HG03066 (cell line): ENCODE results near the gene PARD6A.

Experiments used
- ATAC-seq: cut with Tn5 transposase; IDR thresholded peaks from one replicate; pipeline ENCODE4 v1.9.1; 2021; ENCODE audit warnings: low read depth; ENCODE audit not compliant: unreplicated experiment

PARD6A gene

DNA sequence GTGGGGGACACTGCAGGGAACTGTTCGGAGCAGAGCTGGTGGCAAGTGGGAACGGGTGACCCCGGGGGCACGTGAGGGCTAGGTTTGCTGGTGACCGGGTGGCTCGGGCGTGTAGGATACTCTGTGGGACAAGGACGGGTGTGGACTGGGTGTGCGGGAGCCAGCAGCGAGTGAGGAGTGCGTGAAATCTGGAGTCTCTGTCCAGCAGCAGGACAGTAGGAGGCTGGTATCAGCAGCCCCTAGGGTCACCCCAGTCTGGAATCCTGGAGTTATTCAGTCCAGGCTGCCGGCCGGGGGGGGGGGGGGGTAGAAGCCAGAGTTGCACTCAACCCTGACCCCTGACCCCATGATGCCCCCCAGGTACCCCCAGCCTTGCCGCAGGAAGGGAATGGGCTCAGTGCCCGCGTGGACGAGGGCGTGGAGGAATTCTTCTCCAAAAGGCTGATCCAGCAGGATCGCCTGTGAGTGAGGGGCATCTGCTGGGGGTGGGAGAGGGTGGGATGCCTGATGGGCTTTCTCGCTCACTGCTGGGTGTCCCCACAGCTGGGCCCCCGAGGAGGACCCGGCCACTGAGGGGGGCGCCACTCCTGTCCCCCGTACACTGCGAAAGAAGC, 6.9 kb upstream of the PARD6A start:
- no peak for ATAC-seq

DNA sequence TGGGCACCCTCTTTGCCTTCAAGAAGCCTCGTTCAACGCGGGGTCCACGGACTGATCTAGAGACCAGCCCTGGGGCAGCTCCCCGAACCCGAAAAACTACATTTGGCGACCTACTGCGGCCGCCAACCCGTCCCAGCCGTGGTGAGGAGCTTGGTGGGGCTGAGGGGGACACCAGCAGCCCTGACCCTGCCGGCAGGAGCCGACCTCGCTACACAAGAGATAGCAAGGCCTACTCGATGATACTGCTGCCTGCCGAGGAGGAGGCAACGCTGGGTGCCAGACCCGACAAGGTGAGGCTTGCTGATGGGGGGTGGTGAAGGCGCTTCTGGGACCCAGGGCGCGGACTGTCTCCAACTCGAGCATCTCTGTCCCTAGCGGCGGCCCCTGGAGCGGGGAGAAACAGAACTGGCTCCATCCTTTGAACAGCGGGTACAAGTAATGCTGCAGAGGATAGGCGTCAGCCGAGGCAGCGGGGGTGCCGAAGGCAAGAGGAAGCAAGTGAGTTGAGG, 6.3 kb upstream of the PARD6A start:
- ATAC-seq, result no peak

DNA sequence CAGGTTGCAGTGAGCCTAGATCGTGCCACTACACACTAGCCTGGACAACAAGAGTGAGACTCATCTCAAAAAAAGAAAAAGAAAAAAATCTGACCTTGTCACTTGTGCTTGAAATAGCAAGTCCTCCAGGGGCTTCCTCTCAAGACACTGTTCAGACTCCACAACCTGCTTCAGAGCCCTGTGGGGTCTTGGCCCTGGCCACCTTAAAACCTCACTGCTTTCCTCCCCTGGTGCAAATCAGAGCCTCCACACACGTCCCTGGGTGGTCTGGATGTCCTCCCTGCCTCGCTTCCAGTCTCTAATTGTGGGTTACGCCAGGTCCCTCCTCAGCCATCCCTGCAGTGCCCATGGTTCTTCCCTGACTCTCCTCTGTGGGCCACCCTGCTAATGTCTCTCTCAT, 5.4 kb upstream of the PARD6A start:
- ATAC-seq, result no peak

DNA sequence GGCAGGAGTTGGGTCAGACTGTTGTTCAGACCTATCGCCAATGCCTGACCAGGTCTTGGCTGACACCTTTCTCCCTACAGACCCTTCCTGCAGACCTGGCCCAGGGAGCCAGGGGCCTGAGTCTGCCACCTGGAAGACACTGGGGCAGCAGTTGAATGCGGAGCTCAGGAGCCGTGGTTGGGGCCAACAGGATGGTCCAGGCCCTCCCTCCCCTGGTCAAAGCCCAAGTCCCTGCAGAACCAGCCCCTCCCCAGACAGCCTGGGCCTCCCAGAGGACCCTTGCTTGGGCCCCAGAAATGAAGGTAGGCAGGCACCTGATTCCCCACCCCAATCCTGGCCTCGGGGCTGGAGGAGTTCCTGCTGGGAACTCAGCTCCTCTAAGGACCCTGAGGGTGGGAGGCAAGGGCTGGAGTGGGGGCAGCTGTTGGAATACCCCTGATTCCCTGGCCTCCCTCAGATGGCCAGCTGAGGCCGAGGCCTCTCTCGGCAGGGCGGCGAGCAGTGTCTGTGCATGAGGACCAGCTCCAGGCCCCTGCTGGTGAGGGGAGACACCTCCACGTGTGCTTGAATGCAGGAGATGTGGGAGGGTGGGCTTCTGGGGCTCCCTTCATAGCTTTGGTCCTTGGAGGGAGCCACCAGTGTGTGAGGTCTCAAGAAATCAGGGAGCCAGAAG, 4.3 kb upstream of the PARD6A start:
- ATAC-seq, result no peak

DNA sequence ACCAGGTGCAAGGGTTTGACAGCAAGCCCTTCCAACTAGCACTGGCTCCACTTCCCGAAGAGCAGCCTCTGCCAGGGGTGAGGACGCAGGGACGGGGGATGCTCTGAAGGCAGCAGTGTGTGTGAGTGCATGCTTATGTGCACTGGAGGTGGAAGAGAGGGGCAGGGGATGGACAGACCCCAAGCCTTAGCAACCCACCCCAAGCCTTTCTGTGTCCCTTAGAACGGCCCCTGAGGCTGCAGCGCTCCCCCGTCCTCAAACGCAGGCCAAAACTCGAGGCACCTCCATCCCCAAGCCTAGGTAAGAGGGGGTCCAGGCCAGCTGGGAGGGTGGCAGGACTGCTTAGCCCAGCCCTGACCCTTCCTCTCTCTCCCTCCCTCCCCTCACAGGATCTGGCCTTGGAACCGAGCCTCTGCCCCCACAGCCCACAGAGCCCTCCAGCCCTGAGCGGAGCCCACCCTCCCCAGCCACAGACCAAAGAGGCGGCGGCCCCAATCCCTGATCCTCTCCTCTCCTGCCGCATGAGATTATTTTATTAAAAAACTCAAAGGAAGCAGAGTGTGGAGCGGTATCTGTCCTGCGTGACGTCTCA, 3.6 kb upstream of the PARD6A start:
- ATAC-seq, result no peak

DNA sequence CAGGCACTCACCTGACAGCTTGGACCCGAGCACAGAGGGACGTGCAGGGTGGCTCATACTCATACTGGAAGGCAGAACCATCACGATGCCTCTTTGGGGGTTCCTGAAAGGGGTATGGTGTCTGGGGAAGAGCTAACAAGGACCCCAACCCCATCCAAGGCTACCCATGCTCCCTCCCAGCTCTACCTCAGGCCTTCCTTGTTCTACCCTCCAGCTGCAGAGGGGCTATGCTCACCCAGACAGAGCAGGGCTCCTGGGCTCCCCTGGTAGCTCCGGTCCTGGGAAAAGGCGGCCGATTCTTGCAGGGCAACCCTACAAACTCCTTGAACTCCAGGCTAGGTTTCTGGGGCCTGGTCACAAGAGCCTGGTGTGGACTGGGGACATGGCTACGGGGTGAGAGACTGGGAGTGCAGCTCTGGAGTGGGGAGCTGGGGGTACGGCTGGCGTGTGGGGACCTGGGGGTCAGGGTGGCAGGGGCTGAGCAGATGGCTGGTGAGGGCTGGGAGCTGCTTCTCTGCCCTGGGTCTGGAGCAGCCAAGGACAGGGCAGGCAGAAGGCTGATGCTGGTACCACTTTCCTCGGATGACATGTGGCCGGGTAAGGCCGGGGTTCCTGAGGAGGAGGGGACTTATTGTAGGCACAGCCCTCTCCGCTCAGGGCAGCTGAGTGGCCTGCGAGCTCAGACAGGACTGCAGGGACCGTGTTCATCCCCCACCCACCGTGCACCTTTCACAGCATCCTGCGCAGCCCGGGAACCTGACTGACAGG, 2.8 kb upstream of the PARD6A start:
- ATAC-seq, result no peak

DNA sequence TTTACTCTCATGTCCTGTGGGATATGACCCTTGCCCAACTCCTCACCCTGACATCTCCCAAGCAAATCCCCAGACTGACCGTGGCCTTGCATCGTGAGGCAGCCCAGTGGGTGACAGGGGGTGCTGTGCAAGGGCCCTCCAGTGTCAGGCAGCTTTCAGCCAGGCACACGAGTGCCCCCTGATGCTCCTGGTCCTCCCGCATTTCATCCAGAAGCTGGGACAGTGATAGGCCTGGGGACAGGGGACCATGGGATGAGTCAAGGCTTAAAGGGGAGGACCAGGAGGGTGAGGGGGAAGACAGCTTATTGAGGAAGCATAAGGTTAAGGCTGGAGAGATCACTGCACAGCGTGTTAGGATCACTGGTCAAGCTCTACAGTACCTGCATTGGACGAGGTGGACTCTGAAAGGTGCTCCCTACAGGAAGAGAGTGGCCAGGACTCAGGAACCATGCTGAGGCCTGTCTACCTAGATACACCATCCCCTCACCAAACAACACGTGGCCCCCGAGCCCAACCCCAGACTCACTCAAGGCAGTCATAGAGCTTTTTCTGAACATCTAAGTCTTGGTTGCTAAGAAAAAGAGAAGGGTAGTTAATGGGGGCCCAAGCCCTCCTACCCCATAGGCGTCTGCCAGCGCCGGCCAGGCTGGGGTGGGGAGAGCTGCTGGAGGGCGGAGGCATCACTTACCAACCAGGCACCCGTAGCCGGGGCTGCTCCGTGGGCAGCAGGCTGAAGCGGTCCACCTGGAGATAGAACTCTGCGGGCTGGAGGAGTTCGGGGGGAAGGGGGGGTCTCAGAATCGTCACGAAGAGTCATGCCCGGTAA, 1.7 kb upstream of the PARD6A start:
- no peak for ATAC-seq

DNA sequence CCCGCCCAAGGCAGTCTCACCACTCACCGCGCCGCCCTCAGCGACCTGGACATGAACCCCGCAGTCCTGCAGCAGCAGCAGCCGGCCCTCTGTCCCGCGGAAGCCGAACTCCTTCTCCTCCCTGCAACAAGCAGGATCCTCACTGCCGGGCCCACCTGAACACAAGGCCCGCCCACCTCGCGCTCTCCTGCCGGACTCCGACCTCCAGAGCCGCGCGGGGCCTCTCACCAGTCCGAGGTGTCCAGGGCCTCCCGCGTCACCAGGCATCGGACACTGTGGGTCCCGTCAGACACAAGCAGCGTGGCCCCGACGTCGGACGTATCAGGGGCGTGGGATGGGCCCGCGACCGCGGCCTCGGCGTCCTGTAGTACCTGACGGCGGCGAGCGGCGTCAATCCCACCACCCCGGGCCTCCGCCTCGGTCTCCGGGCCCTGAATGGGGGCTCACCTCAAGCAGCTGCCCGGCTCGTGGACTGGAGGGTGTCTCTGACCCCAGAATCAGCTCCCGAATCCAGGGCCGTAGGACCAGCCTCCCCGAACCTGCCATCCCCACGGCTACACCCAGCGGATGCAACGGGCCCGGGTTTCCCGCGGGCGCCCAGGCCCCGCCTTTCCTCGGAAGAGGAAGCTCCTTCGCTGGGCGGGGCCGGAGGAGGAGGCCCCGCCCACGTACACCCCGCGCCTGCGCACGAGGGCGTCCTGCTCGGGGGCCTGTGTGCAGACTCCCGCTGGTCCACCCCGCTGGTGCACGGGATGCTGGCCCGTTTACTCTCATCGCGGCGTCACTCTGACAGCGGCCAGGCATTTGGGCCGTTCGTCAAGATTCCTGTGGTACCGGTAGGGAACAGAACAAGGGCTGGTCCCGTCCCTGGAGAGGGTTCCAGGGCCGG, 841 bp upstream of the PARD6A start, which contains the start of gene ACD:
TSS of gene ACD (minus strand) at position 586 of the 889 bp plus-strand sequence. CDS start at position 546, 40 bp downstream.
- peak; percentile 44 for ATAC-seq

DNA sequence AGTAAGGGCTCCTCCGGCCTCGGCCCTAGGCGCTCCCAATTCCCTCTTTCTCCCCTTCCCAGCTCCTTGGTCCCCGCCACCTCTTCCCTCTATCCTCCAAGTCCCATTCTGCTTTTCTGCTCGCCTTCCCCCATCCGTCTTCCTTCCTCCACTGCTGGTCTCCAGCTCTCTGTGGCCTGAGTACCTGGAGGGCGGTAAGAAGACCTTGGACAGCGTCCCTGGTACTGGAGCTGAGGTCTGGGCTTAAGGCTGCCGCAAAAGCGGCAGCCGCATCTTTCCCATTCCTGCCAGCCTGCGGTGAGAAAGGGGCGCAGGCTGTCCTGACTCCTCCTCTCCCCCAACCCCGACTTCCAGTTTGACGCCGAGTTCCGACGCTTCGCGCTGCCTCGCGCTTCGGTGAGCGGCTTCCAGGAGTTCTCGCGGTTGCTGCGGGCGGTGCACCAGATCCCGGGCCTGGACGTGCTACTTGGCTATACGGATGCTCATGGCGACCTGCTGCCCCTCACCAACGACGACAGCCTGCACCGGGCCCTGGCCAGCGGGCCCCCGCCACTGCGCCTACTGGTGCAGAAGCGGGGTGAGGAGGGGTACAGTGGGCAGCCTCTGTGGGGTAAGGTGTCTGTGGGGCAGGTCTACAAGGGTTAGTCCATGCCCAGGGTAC, 471 bp downstream of the PARD6A start:
- ATAC-seq, result peak; percentile 5

DNA sequence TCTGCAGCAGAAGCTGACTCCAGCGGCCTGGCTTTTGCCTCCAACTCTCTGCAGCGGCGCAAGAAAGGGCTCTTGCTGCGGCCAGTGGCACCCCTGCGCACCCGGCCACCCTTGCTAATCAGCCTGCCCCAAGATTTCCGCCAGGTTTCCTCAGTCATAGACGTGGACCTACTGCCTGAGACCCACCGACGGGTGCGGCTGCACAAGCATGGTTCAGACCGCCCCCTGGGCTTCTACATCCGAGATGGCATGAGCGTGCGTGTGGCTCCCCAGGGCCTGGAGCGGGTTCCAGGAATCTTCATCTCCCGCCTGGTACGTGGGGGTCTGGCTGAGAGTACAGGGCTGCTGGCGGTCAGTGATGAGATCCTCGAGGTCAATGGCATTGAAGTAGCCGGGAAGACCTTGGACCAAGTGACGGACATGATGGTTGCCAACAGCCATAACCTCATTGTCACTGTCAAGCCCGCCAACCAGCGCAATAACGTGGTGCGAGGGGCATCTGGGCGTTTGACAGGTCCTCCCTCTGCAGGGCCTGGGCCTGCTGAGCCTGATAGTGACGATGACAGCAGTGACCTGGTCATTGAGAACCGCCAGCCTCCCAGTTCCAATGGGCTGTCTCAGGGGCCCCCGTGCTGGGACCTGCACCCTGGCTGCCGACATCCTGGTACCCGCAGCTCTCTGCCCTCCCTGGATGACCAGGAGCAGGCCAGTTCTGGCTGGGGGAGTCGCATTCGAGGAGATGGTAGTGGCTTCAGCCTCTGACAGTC, 1.3 kb downstream of the PARD6A start:
- ATAC-seq, result no peak

DNA sequence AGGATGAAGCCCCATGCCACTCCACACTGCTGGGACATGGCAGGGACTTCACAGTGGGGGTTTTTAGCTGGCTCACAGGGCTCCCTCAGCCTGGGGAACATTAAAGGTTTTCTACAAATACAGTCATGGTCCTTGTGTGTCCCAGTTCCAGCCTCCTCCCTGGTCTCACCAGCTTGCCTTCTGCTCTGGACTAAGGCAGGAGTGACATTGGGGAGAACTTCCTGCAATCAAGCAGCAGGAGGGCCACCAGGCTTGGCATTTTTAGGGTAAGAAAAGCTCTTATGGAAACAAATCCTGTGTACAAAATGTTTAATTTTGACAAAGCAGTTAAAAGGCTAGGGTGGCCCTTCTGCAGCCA, 1.9 kb downstream of the PARD6A start:
- no peak for ATAC-seq

DNA sequence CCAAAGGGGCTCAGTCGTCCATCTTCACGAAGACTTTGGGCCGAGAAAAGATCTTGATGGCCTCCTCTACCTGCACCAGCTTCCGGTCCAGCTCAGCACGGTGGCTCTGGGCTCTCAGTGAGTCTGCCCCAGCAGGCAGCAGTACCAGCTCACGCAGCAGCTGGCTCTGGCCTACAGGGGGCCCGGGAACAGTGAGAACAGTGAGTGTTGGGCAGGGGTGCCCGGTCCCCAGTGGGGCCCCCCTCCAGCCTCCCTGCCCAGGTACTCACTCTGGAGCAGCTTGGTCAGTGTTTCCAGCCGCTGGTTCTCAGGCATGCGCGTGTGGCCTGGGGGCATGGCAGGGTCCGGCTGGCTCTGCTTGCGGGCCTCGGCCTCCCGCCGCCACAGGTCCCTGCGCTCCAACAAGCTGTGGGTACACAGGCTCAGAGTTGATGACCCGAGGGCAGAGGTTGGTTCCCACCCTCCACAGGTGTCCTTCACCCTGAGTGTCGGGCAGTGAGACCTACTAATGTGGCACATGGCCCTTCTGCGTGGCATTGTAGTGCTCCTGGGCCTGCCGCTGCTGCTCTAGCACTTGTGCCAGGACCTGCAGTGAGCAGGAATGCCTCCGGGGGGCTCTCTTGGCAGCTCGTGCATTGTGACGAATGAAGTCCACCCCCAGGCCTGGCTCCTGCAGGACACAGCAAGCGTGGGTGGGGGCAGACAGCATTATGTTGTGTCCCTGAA, 2.6 kb downstream of the PARD6A start:
- ATAC-seq, result no peak

DNA sequence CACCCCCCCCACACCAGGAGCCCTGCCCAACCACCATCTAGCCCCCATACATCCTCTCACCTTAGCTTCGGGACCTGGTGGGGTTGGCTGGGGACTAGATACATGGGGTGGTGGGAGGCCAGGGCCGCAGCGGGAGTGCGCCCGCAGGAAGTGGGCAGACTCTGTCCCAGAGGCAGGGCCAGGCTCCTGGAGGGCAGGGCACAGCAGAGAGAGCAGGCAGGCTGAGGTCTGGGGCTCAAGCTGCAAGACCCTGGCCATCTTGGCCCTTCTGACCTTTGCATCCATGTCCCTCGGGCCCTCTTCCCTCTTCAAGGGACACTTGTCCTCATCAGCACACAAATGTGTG, 3.1 kb downstream of the PARD6A start:
- ATAC-seq, result no peak

DNA sequence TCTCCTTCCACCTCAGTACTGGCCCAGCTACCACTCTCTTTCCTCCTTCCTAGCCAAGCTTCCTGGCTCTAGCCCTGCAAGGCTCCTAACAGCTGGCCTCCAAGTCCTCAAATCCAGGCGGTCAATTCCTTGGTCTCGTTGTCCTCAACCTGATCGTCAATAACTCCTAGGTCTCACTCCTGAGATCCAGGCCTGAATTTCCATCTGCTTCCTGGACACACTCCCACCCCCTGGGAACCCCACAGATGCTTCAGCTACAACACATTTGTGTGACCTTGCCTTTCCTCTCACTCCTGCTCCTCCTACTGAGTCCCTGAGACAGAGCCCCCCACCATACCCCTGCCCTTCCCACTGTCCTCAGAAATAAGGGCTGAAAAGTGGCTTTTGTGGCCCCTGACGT, 3.5 kb downstream of the PARD6A start:
- ATAC-seq, result no peak

DNA sequence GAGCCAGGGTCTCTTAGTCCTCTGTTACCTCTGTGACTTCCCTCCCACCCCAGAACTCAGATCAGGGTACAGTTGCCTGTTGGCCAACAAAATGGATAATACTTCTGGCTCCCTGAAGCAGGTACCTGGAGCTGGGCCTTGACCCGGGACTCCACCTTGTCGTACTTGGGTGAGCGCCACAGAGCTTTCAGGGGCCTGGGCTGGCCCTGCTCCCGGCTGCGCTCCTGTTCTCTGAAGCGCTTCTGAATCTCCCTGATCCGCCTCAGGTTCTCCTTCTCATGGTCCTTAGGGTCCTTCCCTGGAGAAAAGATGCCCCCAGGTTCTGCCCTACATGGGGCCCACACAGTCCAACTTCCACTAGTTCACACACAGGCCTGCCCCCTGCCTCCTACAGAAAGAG, 4.1 kb downstream of the PARD6A start:
- no peak for ATAC-seq

DNA sequence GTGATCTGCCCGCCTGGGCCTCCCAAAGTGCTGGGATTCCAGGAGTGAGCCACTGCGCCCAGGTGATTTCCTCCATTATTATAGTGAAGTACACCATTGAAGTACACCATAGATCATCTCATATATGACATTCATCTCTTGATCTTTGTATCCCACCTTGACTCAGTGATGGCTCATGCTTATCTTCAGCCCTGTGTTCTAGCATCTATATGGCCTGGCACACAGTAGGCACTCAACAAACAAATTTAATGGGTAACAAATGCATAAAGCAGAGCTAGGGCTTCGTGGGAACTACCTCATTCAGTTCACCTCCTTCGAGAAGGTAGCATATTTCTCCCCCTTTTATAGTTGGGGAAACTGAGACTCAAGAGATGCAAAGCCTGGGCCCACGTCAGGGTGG, 4.8 kb downstream of the PARD6A start:
- ATAC-seq, result no peak

DNA sequence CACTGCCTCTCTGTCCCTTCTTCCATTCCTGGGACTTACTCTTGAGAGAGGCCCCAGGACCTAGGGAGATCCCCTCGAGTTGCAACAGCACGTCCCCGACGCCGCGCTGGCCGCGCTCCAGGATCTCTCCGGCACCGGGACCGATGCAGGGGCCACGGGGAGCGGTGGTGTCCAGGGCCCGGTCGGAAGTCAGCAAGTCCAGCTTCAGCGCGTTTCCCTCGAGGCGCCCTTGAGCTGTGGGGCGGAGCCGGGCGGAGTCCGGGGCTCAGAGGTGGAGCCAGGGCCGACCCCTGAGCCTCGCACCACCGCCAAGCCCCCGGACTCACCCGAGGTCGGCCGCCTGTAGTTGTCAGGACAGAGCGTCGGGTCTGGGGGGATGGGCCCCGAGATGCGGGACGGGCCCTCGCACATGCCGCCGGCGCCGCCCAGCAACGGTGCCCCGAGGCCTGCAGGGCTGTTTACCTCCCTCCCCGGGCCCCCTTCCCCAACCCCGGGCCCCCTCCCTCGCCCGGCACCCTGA, 5.3 kb downstream of the PARD6A start:
- no peak for ATAC-seq
